GM23338 (cell line): ENCODE results near the gene ARL10. TPM values are rescaled to one million over a fixed set of nuclear protein-coding genes. Genes with fewer than 3 reads are reported as not detected.

Source experiments
- ATAC-seq: fragments of 200-7000 bp; cut with Tn5 transposase; 3 replicates; pipeline ENCODE4 v1.9.1; 2020
- DNase-seq: peaks from one replicate; pipeline ENCODE4 v3.0.0-alpha.2; 2015; ENCODE audit warnings: low spot score
- H2AFZ ChIP-seq: fragments of 200-600 bp; sonication (generic); 2 replicates; pipeline ENCODE4 v1.8.0; 2016; ENCODE audit warnings: antibody characterized with exemption, mild to moderate bottlenecking, moderate library complexity
- H3F3A ChIP-seq: fragments of 200-600 bp; sonication (generic); replicated peaks from 2 replicates; pipeline ENCODE4 v1.8.0; 2017; ENCODE audit warnings: antibody characterized with exemption, mixed run types, low read depth
- H3K27ac ChIP-seq: fragments of 200-600 bp; sonication (generic); 2 replicates; pipeline ENCODE4 v1.6.1; 2016; ENCODE audit warnings: low read depth
- H3K27me3 ChIP-seq: fragments of 200-600 bp; sonication (generic); 2 replicates; pipeline ENCODE4 v1.8.0; 2016; ENCODE audit warnings: mild to moderate bottlenecking, mixed run types, moderate library complexity; ENCODE audit not compliant: insufficient read depth
- H3K36me3 ChIP-seq: fragments of 200-600 bp; sonication (generic); 2 replicates; pipeline ENCODE4 v1.8.0; 2016; ENCODE audit warnings: mild to moderate bottlenecking; ENCODE audit not compliant: insufficient read depth
- H3K4me1 ChIP-seq: fragments of 200-600 bp; sonication (generic); 2 replicates; pipeline ENCODE4 v1.8.0; 2016; ENCODE audit warnings: mild to moderate bottlenecking, moderate library complexity; ENCODE audit not compliant: insufficient read depth
- H3K4me2 ChIP-seq: fragments of 200-600 bp; sonication (generic); 2 replicates; pipeline ENCODE4 v1.7.1; 2017; ENCODE audit warnings: mixed run types
- H3K4me3 ChIP-seq: fragments of 200-600 bp; sonication (generic); 2 replicates; pipeline ENCODE4 v1.6.1; 2016; ENCODE audit warnings: mixed run types
- H3K79me2 ChIP-seq: fragments of 200-600 bp; sonication (generic); replicated peaks from 2 replicates; pipeline ENCODE4 v1.8.0; 2017; ENCODE audit warnings: mild to moderate bottlenecking; ENCODE audit not compliant: insufficient read depth
- H3K9me2 ChIP-seq: fragments of 200-600 bp; sonication (generic); 2 replicates; pipeline ENCODE4 v1.8.0; 2017; ENCODE audit not compliant: insufficient read depth
- H4K20me1 ChIP-seq: fragments of 200-600 bp; sonication (generic); replicated peaks from 2 replicates; pipeline ENCODE4 v1.8.0; 2017; ENCODE audit warnings: mild to moderate bottlenecking; ENCODE audit not compliant: insufficient read depth
- H3K27ac Mint-ChIP-seq: 2 replicates; pipeline ENCODE4 v1.8.0; 2020; ENCODE audit warnings: inconsistent platforms, mild to moderate bottlenecking, moderate library complexity, mixed read lengths
- H3K27me3 Mint-ChIP-seq: 3 replicates; pipeline ENCODE4 v1.8.0; 2022; ENCODE audit warnings: low read depth, mild to moderate bottlenecking, moderate library complexity, mixed read lengths, inconsistent platforms; ENCODE audit not compliant: insufficient read depth, poor library complexity
- H3K36me3 Mint-ChIP-seq: 3 replicates; pipeline ENCODE4 v1.8.0; 2021; ENCODE audit warnings: low read depth, mild to moderate bottlenecking, inconsistent platforms, moderate library complexity, mixed read lengths
- H3K4me1 Mint-ChIP-seq: 3 replicates; pipeline ENCODE4 v1.8.0; 2020; ENCODE audit warnings: mild to moderate bottlenecking, inconsistent platforms, mixed read lengths
- H3K4me3 Mint-ChIP-seq: 3 replicates; pipeline ENCODE4 v1.8.0; 2021; ENCODE audit warnings: moderate library complexity, mild to moderate bottlenecking, inconsistent platforms, mixed read lengths
- H3K9me3 Mint-ChIP-seq: 3 replicates; pipeline ENCODE4 v1.8.0; 2020; ENCODE audit warnings: moderate library complexity, mild to moderate bottlenecking, inconsistent platforms, mixed read lengths
- CREB1 ChIP-seq: fragments of 250-450 bp; sonication (Bioruptor Pico); IDR thresholded peaks from 2 replicates; pipeline ENCODE4 v1.5.0; 2020; ENCODE audit warnings: low read depth, mild to moderate bottlenecking, moderate library complexity
- EZH2 ChIP-seq: fragments of 200-600 bp; sonication (generic); IDR thresholded peaks from one replicate; pipeline ENCODE4 v1.8.0; 2017; ENCODE audit warnings: antibody characterized with exemption, mild to moderate bottlenecking, low read depth; ENCODE audit not compliant: unreplicated experiment
- JUNB ChIP-seq: IDR thresholded peaks from one replicate; pipeline ENCODE4 v1.6.1; 2016; ENCODE audit warnings: antibody characterized with exemption; ENCODE audit not compliant: unreplicated experiment
- NANOG ChIP-seq: IDR thresholded peaks from 2 replicates; pipeline ENCODE4 v1.6.1; 2016; ENCODE audit warnings: antibody characterized with exemption, borderline replicate concordance
- POLR2AphosphoS5 ChIP-seq: IDR thresholded peaks from 2 replicates; pipeline ENCODE4 v1.6.1; 2016; ENCODE audit warnings: antibody characterized with exemption, low read depth
- STAT1 ChIP-seq: IDR thresholded peaks from one replicate; pipeline ENCODE4 v1.6.1; 2016; ENCODE audit warnings: antibody characterized with exemption; ENCODE audit not compliant: unreplicated experiment
- ZNF114 ChIP-seq: fragments of 250-450 bp; sonication (Bioruptor Pico); IDR thresholded peaks from 2 replicates; pipeline ENCODE4 v1.5.0; 2020; ENCODE audit warnings: mild to moderate bottlenecking, moderate library complexity
- ZNF331 ChIP-seq: fragments of 250-450 bp; sonication (Bioruptor Pico); IDR thresholded peaks from 2 replicates; pipeline ENCODE4 v1.5.0; 2020; ENCODE audit warnings: low read depth, mild to moderate bottlenecking, moderate library complexity
- polyA plus RNA-seq: library from polyadenylated mRNA; unstranded; fragments of >200 nt; fragmentation: Nextera tagmentation; extraction: Ambion mirVana; gene quantifications from 2 replicates; pipeline ENCODE4 v1.2.1, GENCODE V29; 2016
- total RNA-seq: library from RNA; depleted of rRNA; stranded (reverse); fragments of >200 nt; shearing (Covaris generic); gene quantifications from 2 replicates; pipeline ENCODE4 v1.2.3, GENCODE V29; 2014
- TF ChIP-seq, protein P1 (sequence below): IDR thresholded peaks from one replicate; pipeline ENCODE4 v1.6.1; 2018; ENCODE audit warnings: antibody characterized with exemption; ENCODE audit not compliant: unreplicated experiment
- TF ChIP-seq, protein P2 (sequence below), 2 experiments: fragments of 200-600 bp in 1 of 2; sonication (generic) in 1 of 2; conservative IDR thresholded peaks; 2 replicates each; pipeline versions ENCODE4 v1.5.1 to v1.6.1; 2016 to 2017; ENCODE audit warnings: antibody characterized with exemption in 2 of 2, low read depth in 2 of 2, mild to moderate bottlenecking in 2 of 2, moderate library complexity in 1 of 2
- TF ChIP-seq, protein P3 (sequence below): IDR thresholded peaks from 2 replicates; pipeline ENCODE4 v1.6.1; 2016; ENCODE audit warnings: antibody characterized with exemption
- TF ChIP-seq, protein P4 (sequence below): fragments of 250-450 bp; sonication (Bioruptor Pico); IDR thresholded peaks from 2 replicates; pipeline ENCODE4 v1.5.0; 2020; ENCODE audit warnings: mild to moderate bottlenecking, moderate library complexity

ARL10 gene
- total and polyA plus RNA-seq, 2 experiments from 2014 or later = 2.5 to 7.9 TPM

- H3K79me2 ChIP-seq = no peaks in the 10 kb centered on the region
- H3K4me1 ChIP-seq = 0 out of 2 replicates have a peak, but pooled peaks cover 3% of the 10 kb centered on the region
- 0 out of 2 replicates have a peak, but pooled peaks cover 2% of the 10 kb centered on the region for H3K9me2 ChIP-seq
- peaks cover 10% of the 10 kb centered on the region for H4K20me1 ChIP-seq
- 0 out of 3 replicates have a peak, but pooled peaks cover 3% of the 10 kb centered on the region for H3K4me1 Mint-ChIP-seq
- peaks cover 29% of the 10 kb centered on the region for H3K27me3 ChIP-seq
- H3K4me3 ChIP-seq = no peak overlapping the region
- no peak overlapping the region for H3K4me3 Mint-ChIP-seq
- peaks cover 10% of the 10 kb centered on the region for H3K9me3 Mint-ChIP-seq
- no peak overlapping the region for H3K27ac Mint-ChIP-seq
- no peak overlapping the region for H3K4me2 ChIP-seq
- H3K27me3 Mint-ChIP-seq = peaks cover 11% of the 10 kb centered on the region
- H2AFZ ChIP-seq = no peak overlapping the region
- no peak for ATAC-seq
- H3K36me3 Mint-ChIP-seq = no peaks in the 10 kb centered on the region
- no peak for TF ChIP-seq JUNB
- no peak for TF ChIP-seq EZH2
- no peak for TF ChIP-seq NANOG
- TF ChIP-seq POLR2AphosphoS5 = no peak
- TF ChIP-seq, protein P1, sequence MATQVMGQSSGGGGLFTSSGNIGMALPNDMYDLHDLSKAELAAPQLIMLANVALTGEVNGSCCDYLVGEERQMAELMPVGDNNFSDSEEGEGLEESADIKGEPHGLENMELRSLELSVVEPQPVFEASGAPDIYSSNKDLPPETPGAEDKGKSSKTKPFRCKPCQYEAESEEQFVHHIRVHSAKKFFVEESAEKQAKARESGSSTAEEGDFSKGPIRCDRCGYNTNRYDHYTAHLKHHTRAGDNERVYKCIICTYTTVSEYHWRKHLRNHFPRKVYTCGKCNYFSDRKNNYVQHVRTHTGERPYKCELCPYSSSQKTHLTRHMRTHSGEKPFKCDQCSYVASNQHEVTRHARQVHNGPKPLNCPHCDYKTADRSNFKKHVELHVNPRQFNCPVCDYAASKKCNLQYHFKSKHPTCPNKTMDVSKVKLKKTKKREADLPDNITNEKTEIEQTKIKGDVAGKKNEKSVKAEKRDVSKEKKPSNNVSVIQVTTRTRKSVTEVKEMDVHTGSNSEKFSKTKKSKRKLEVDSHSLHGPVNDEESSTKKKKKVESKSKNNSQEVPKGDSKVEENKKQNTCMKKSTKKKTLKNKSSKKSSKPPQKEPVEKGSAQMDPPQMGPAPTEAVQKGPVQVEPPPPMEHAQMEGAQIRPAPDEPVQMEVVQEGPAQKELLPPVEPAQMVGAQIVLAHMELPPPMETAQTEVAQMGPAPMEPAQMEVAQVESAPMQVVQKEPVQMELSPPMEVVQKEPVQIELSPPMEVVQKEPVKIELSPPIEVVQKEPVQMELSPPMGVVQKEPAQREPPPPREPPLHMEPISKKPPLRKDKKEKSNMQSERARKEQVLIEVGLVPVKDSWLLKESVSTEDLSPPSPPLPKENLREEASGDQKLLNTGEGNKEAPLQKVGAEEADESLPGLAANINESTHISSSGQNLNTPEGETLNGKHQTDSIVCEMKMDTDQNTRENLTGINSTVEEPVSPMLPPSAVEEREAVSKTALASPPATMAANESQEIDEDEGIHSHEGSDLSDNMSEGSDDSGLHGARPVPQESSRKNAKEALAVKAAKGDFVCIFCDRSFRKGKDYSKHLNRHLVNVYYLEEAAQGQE = no peak
- TF ChIP-seq, protein P2, sequence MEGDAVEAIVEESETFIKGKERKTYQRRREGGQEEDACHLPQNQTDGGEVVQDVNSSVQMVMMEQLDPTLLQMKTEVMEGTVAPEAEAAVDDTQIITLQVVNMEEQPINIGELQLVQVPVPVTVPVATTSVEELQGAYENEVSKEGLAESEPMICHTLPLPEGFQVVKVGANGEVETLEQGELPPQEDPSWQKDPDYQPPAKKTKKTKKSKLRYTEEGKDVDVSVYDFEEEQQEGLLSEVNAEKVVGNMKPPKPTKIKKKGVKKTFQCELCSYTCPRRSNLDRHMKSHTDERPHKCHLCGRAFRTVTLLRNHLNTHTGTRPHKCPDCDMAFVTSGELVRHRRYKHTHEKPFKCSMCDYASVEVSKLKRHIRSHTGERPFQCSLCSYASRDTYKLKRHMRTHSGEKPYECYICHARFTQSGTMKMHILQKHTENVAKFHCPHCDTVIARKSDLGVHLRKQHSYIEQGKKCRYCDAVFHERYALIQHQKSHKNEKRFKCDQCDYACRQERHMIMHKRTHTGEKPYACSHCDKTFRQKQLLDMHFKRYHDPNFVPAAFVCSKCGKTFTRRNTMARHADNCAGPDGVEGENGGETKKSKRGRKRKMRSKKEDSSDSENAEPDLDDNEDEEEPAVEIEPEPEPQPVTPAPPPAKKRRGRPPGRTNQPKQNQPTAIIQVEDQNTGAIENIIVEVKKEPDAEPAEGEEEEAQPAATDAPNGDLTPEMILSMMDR (conservative IDR thresholded peaks at IDR 0.05; ENCODE audit: low read depth in 2 of 2) = no peak
- TF ChIP-seq CREB1 (CRISPR knock-in tag) = no peak
- no peak for TF ChIP-seq ZNF114 (CRISPR knock-in tag)
- no peak for TF ChIP-seq STAT1
- TF ChIP-seq ZNF331 (CRISPR knock-in tag) = no peak
- TF ChIP-seq, protein P3, sequence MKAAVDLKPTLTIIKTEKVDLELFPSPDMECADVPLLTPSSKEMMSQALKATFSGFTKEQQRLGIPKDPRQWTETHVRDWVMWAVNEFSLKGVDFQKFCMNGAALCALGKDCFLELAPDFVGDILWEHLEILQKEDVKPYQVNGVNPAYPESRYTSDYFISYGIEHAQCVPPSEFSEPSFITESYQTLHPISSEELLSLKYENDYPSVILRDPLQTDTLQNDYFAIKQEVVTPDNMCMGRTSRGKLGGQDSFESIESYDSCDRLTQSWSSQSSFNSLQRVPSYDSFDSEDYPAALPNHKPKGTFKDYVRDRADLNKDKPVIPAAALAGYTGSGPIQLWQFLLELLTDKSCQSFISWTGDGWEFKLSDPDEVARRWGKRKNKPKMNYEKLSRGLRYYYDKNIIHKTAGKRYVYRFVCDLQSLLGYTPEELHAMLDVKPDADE = no peak
- TF ChIP-seq, protein P4, sequence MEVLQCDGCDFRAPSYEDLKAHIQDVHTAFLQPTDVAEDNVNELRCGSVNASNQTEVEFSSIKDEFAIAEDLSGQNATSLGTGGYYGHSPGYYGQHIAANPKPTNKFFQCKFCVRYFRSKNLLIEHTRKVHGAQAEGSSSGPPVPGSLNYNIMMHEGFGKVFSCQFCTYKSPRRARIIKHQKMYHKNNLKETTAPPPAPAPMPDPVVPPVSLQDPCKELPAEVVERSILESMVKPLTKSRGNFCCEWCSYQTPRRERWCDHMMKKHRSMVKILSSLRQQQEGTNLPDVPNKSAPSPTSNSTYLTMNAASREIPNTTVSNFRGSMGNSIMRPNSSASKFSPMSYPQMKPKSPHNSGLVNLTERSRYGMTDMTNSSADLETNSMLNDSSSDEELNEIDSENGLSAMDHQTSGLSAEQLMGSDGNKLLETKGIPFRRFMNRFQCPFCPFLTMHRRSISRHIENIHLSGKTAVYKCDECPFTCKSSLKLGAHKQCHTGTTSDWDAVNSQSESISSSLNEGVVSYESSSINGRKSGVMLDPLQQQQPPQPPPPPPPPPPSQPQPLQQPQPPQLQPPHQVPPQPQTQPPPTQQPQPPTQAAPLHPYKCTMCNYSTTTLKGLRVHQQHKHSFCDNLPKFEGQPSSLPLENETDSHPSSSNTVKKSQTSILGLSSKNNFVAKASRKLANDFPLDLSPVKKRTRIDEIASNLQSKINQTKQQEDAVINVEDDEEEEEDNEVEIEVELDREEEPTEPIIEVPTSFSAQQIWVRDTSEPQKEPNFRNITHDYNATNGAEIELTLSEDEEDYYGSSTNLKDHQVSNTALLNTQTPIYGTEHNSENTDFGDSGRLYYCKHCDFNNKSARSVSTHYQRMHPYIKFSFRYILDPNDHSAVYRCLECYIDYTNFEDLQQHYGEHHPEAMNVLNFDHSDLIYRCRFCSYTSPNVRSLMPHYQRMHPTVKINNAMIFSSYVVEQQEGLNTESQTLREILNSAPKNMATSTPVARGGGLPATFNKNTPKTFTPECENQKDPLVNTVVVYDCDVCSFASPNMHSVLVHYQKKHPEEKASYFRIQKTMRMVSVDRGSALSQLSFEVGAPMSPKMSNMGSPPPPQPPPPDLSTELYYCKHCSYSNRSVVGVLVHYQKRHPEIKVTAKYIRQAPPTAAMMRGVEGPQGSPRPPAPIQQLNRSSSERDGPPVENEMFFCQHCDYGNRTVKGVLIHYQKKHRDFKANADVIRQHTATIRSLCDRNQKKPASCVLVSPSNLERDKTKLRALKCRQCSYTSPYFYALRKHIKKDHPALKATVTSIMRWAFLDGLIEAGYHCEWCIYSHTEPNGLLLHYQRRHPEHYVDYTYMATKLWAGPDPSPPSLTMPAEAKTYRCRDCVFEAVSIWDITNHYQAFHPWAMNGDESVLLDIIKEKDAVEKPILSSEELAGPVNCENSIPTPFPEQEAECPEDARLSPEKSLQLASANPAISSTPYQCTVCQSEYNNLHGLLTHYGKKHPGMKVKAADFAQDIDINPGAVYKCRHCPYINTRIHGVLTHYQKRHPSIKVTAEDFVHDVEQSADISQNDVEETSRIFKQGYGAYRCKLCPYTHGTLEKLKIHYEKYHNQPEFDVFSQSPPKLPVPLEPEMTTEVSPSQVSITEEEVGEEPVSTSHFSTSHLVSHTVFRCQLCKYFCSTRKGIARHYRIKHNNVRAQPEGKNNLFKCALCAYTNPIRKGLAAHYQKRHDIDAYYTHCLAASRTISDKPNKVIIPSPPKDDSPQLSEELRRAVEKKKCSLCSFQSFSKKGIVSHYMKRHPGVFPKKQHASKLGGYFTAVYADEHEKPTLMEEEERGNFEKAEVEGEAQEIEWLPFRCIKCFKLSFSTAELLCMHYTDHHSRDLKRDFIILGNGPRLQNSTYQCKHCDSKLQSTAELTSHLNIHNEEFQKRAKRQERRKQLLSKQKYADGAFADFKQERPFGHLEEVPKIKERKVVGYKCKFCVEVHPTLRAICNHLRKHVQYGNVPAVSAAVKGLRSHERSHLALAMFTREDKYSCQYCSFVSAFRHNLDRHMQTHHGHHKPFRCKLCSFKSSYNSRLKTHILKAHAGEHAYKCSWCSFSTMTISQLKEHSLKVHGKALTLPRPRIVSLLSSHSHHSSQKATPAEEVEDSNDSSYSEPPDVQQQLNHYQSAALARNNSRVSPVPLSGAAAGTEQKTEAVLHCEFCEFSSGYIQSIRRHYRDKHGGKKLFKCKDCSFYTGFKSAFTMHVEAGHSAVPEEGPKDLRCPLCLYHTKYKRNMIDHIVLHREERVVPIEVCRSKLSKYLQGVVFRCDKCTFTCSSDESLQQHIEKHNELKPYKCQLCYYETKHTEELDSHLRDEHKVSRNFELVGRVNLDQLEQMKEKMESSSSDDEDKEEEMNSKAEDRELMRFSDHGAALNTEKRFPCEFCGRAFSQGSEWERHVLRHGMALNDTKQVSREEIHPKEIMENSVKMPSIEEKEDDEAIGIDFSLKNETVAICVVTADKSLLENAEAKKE (CRISPR knock-in tag) = no peak
- H3K27ac ChIP-seq = no peak overlapping the region
- H3K36me3 ChIP-seq = no peaks in the 10 kb centered on the region
- 0 out of 2 replicates have a peak, but pooled peaks cover 4% of the 10 kb centered on the region for H3F3A ChIP-seq
- DNase-seq = no peak
Measured at GRCh38 chr5:176413255-176413565, 47.9 kb downstream of the ARL10 start.
